B cell (primary cell): ENCODE measurements around the gene FXR2.

ENCODE experiments used
- CTCF ChIP-seq: fragments of 200-600 bp; IDR thresholded peaks from one replicate; pipeline ENCODE4 v1.8.0; 2022; ENCODE audit warnings: antibody characterized with exemption, mild to moderate bottlenecking
- EZH2 ChIP-seq: IDR thresholded peaks from 2 replicates; pipeline ENCODE4 v1.6.1; 2012; ENCODE audit warnings: borderline replicate concordance, low read depth, mild to moderate bottlenecking, moderate library complexity, low read length; ENCODE audit not compliant: insufficient read depth, poor library complexity, severe bottlenecking

DNA sequence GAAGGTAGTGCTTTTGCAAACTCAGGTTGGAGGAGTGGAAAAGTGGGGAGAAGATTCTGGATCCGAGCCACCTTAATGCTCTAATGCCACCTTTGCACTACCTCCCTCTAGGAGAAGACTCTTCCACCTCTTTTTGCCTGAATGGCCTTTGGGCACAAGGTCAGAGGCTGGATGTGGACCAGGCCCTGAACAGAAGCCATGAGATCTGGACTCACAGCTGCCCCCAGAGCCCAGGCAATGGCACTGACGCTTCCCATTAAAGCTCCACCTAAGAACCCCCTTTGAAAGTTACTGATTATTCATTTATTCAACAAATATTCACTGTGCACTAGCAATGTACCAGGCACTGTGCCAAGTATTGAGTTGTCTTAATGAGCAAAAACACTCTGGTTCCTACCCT, 18.4 kb upstream of the FXR2 start:
- TF ChIP-seq CTCF (no peak), EZH2 (no peak)
